ENCODE data around the gene RBM15B. TPM values are rescaled to one million over a fixed set of nuclear protein-coding genes. Genes with fewer than 3 reads are reported as not detected.

Gene RBM15B
- polyA plus RNA-seq, 3 donors: 37.1 to 46.1 (median 39.8) TPM

- DNase-seq (ENCODE audit: extremely low read depth in 1 of 11, low read depth in 9 of 11, low spot score in 4 of 11): no peak
Measured at GRCh38 chr3:51373658-51374421, 17.2 kb upstream of the RBM15B start.

- DNase-seq (ENCODE audit: extremely low read depth in 1 of 11, low read depth in 9 of 11, low spot score in 4 of 11): no peak
Measured at GRCh38 chr3:51374456-51374855, 16.6 kb upstream of the RBM15B start.

- no peak for DNase-seq (ENCODE audit: extremely low read depth in 1 of 11, low read depth in 9 of 11, low spot score in 4 of 11)
Measured at GRCh38 chr3:51375136-51375535, 15.9 kb upstream of the RBM15B start.

- no peak for DNase-seq (ENCODE audit: extremely low read depth in 1 of 11, low read depth in 9 of 11, low spot score in 4 of 11)
Measured at GRCh38 chr3:51375571-51375970, 15.5 kb upstream of the RBM15B start.

- no peak for DNase-seq (ENCODE audit: extremely low read depth in 1 of 11, low read depth in 9 of 11, low spot score in 4 of 11)
Measured at GRCh38 chr3:51378065-51378464, 13.0 kb upstream of the RBM15B start.

GRCh38 chr3:51378726-51379125 lies 12.4 kb upstream of the RBM15B start:
- DNase-seq (ENCODE audit: extremely low read depth in 1 of 11, low read depth in 9 of 11, low spot score in 4 of 11): no peak

- DNase-seq (ENCODE audit: extremely low read depth in 1 of 11, low read depth in 9 of 11, low spot score in 4 of 11): no peak
Measured at GRCh38 chr3:51379301-51379700, 11.8 kb upstream of the RBM15B start.

GRCh38 chr3:51379746-51380455 lies 11.2 kb upstream of the RBM15B start:
- DNase-seq (ENCODE audit: extremely low read depth in 1 of 11, low read depth in 9 of 11, low spot score in 4 of 11): no peak

- DNase-seq (ENCODE audit: extremely low read depth in 1 of 11, low read depth in 9 of 11, low spot score in 4 of 11): no peak
Measured at GRCh38 chr3:51380601-51381332, 10.3 kb upstream of the RBM15B start.

GRCh38 chr3:51381333-51381705 lies 9.8 kb upstream of the RBM15B start:
- DNase-seq (ENCODE audit: extremely low read depth in 1 of 11, low read depth in 9 of 11, low spot score in 4 of 11): no peak

- no peak for DNase-seq (ENCODE audit: extremely low read depth in 1 of 11, low read depth in 9 of 11, low spot score in 4 of 11)
Measured at GRCh38 chr3:51382076-51382745, 8.9 kb upstream of the RBM15B start.

GRCh38 chr3:51382947-51383578 lies 8.0 kb upstream of the RBM15B start:
- no peak for DNase-seq (ENCODE audit: extremely low read depth in 1 of 11, low read depth in 9 of 11, low spot score in 4 of 11)

- DNase-seq (ENCODE audit: extremely low read depth in 1 of 11, low read depth in 9 of 11, low spot score in 4 of 11): peak in 2 of 11 donors; percentile 9 to 12
Measured at GRCh38 chr3:51384055-51384725, 6.9 kb upstream of the RBM15B start.

- peak; percentile 88 to 98 (median 97) for DNase-seq (ENCODE audit: extremely low read depth in 1 of 11, low read depth in 9 of 11, low spot score in 4 of 11)
Measured at GRCh38 chr3:51384726-51385473, 6.2 kb upstream of the RBM15B start, which contains the start of gene MANF. Gene MANF (plus strand): TSS chr3:51385291. CDS start chr3:51385343, 52 bp downstream.

GRCh38 chr3:51385621-51386091 lies 5.4 kb upstream of the RBM15B start:
- DNase-seq (ENCODE audit: extremely low read depth in 1 of 11, low read depth in 9 of 11, low spot score in 4 of 11): peak in 1 of 11 donors; percentile 3

- DNase-seq (ENCODE audit: extremely low read depth in 1 of 11, low read depth in 9 of 11, low spot score in 4 of 11): no peak
Measured at GRCh38 chr3:51386159-51386851, 4.8 kb upstream of the RBM15B start.

- no peak for DNase-seq (ENCODE audit: extremely low read depth in 1 of 11, low read depth in 9 of 11, low spot score in 4 of 11)
Measured at GRCh38 chr3:51386852-51387229, 4.2 kb upstream of the RBM15B start.
